Smooth muscle cell (in vitro differentiated cells): ENCODE measurements around the gene CLDN34. TPM values are rescaled to one million over a fixed set of nuclear protein-coding genes. Genes with fewer than 3 reads are reported as not detected.

Experiments
- DNase-seq: peaks from one replicate; lab custom pipeline; 2025; ENCODE audit not compliant: unreplicated experiment; lab: John Stamatoyannopoulos, UW
- H2AFZ ChIP-seq: fragments of 200-600 bp; sonication (generic); 2 replicates; pipeline ENCODE4 v1.6.0; 2016; ENCODE audit warnings: antibody characterized with exemption, low read depth, mild to moderate bottlenecking
- H3F3A ChIP-seq: fragments of 200-600 bp; sonication (generic); 2 replicates; pipeline ENCODE4 v1.6.0; 2017; ENCODE audit warnings: antibody characterized with exemption, low read depth
- H3K27ac ChIP-seq: fragments of 200-600 bp; sonication (generic); 2 replicates; pipeline ENCODE4 v1.5.1; 2016; ENCODE audit warnings: low read depth, mild to moderate bottlenecking
- H3K27me3 ChIP-seq: fragments of 200-600 bp; sonication (generic); 2 replicates; pipeline ENCODE4 v1.6.1; 2016; ENCODE audit warnings: low read depth, mild to moderate bottlenecking
- H3K36me3 ChIP-seq: fragments of 200-600 bp; sonication (generic); 2 replicates; pipeline ENCODE4 v1.5.1; 2016; ENCODE audit warnings: low read depth
- H3K4me1 ChIP-seq: fragments of 200-600 bp; sonication (generic); 2 replicates; pipeline ENCODE4 v1.5.1; 2016; ENCODE audit warnings: low read depth
- H3K4me2 ChIP-seq: fragments of 200-600 bp; sonication (generic); 2 replicates; pipeline ENCODE4 v1.6.0; 2016; ENCODE audit warnings: mild to moderate bottlenecking
- H3K4me3 ChIP-seq: fragments of 200-600 bp; sonication (generic); 2 replicates; pipeline ENCODE4 v1.5.1; 2016; ENCODE audit warnings: mild to moderate bottlenecking
- H3K79me2 ChIP-seq: fragments of 200-600 bp; sonication (generic); 2 replicates; pipeline ENCODE4 v1.6.0; 2016; ENCODE audit warnings: low read depth, mild to moderate bottlenecking
- H3K9ac ChIP-seq: fragments of 200-600 bp; sonication (generic); 2 replicates; pipeline ENCODE4 v1.6.0; 2016; ENCODE audit warnings: low read depth
- H3K9me3 ChIP-seq: fragments of 200-600 bp; sonication (generic); replicated peaks from 2 replicates; pipeline ENCODE4 v1.5.1; 2016; ENCODE audit warnings: low read depth
- H4K20me1 ChIP-seq: fragments of 200-600 bp; sonication (generic); 2 replicates; pipeline ENCODE4 v1.6.0; 2016; ENCODE audit warnings: low read depth
- WGBS: methylation state at CpG from one replicate; pipeline ENCODE4 v1.1.7; 2016; ENCODE audit warnings: low lambda C conversion rate; 5-methylcytosine and 5-hydroxymethylcytosine counted together
- polyA plus RNA-seq: library from polyadenylated mRNA; unstranded; fragments of >200 nt; fragmentation: Nextera tagmentation; extraction: Ambion mirVana; gene quantifications from 2 replicates; pipeline ENCODE4 v1.2.1, GENCODE V29; 2016
- total RNA-seq: library from RNA; depleted of rRNA; stranded (reverse); fragments of >200 nt; gene quantifications from 2 replicates; pipeline ENCODE4 v1.2.3, GENCODE V29; 2014
- TF ChIP-seq, protein P1 (sequence below): fragments of 200-600 bp; sonication (generic); IDR thresholded peaks from 2 replicates; pipeline ENCODE4 v1.5.1; 2017; ENCODE audit warnings: borderline replicate concordance, mild to moderate bottlenecking, antibody characterized with exemption; ENCODE audit not compliant: insufficient read depth, poor library complexity, severe bottlenecking

CLDN34 gene
- total and polyA plus RNA-seq, 2 experiments from 2014 or later = 1.0 TPM; not detected in 1

DNA sequence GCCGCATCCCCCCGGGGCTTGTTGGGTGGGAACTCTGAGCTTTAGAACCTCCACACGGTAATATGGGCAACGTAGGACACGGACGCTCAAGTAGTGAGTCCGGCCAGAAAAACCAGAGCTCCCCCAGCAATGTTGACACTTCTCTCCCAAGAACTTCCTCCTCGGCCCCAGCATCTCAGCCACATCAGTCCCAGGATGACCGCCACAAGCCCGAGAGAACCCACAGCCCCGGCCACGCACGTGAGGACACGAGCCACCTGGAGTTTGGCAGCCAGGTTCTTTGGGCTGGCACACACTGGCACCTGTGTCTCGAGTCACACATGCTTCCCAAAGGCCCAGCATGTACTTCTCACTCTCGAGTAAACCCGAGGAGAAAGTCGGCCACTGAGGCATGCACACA lies 16.3 kb downstream of the CLDN34 start:
- DNase-seq = no peak
- Histone ChIP-seq H3K27ac (no peak overlapping the region), H3K4me2 (no peak overlapping the region), H3K9me3 (no peaks in the 10 kb centered on the region), H3F3A (no peaks in the 10 kb centered on the region), H3K27me3 (no peaks in the 10 kb centered on the region), H4K20me1 (no peaks in the 10 kb centered on the region), H3K9ac (no peak overlapping the region), H3K4me3 (no peak overlapping the region), H3K4me1 (no peaks in the 10 kb centered on the region), H3K79me2 (no peaks in the 10 kb centered on the region), H3K36me3 (no peaks in the 10 kb centered on the region), H2AFZ (no peak overlapping the region)
- 90% methylated on average over 18 of the region's 18 CpGs for WGBS
- TF ChIP-seq, protein P1, sequence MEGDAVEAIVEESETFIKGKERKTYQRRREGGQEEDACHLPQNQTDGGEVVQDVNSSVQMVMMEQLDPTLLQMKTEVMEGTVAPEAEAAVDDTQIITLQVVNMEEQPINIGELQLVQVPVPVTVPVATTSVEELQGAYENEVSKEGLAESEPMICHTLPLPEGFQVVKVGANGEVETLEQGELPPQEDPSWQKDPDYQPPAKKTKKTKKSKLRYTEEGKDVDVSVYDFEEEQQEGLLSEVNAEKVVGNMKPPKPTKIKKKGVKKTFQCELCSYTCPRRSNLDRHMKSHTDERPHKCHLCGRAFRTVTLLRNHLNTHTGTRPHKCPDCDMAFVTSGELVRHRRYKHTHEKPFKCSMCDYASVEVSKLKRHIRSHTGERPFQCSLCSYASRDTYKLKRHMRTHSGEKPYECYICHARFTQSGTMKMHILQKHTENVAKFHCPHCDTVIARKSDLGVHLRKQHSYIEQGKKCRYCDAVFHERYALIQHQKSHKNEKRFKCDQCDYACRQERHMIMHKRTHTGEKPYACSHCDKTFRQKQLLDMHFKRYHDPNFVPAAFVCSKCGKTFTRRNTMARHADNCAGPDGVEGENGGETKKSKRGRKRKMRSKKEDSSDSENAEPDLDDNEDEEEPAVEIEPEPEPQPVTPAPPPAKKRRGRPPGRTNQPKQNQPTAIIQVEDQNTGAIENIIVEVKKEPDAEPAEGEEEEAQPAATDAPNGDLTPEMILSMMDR = no peak

DNA sequence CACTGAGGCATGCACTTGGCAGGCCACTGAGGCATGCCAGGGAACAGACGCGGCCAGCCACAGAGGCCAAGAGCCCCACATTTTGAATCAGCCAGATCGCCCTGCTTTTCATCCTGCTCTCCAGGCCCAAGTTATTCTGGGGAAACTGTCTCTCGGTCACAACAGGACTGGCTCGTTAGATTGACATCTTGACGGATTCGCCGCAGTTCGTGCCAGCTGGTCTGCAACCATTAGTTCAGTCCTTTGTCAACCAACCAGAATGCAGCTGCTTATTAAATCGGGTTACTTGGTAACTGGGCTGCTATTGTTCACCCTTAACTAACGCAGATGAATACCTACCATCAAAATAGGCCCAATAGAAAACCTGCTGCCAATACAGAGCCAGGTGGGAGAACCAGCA lies 16.7 kb downstream of the CLDN34 start:
- DNase-seq = no peak
- no peak overlapping the region for H2AFZ ChIP-seq
- H3K79me2 ChIP-seq = no peaks in the 10 kb centered on the region
- TF ChIP-seq, protein P1 = no peak
- no peak overlapping the region for H3K4me2 ChIP-seq
- no peaks in the 10 kb centered on the region for H3K9me3 ChIP-seq
- no peaks in the 10 kb centered on the region for H3K4me1 ChIP-seq
- no peaks in the 10 kb centered on the region for H3K27me3 ChIP-seq
- no peaks in the 10 kb centered on the region for H3F3A ChIP-seq
- H4K20me1 ChIP-seq = no peaks in the 10 kb centered on the region
- H3K36me3 ChIP-seq = no peaks in the 10 kb centered on the region
- H3K9ac ChIP-seq = no peak overlapping the region
- no peak overlapping the region for H3K27ac ChIP-seq
- H3K4me3 ChIP-seq = no peak overlapping the region
- WGBS = 89% methylated on average over 11 of the region's 11 CpGs

DNA sequence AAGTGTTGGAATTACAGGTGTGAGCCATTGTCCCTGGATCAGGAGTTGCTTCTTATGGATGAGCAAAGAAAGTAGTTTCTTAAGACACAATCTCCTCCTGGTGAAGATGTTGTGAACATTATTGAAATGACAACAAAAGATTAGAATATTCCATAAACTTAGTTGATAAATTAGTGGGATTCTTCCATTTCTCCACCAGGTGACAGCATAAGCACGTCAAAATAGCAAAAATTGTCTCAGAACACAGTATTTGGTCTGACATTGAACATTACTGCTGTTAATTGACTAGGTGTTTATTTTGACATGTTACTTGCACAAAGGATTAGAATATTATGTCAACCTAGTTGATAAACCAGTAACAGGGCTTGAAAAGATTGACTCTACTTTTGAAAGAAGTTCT lies 21.6 kb downstream of the CLDN34 start:
- WGBS = 45% methylated on average over 1 of the region's 1 CpG
- no peak overlapping the region for H3K4me3 ChIP-seq
- H3K4me1 ChIP-seq = no peaks in the 10 kb centered on the region
- H3K27ac ChIP-seq = no peak overlapping the region
- H2AFZ ChIP-seq = no peak overlapping the region
- TF ChIP-seq, protein P1 = peak; percentile 32
- H4K20me1 ChIP-seq = no peaks in the 10 kb centered on the region
- H3F3A ChIP-seq = no peaks in the 10 kb centered on the region
- no peak for DNase-seq
- H3K79me2 ChIP-seq = no peaks in the 10 kb centered on the region
- H3K27me3 ChIP-seq = no peaks in the 10 kb centered on the region
- no peak overlapping the region for H3K9ac ChIP-seq
- H3K36me3 ChIP-seq = no peaks in the 10 kb centered on the region
- no peak overlapping the region for H3K4me2 ChIP-seq
- H3K9me3 ChIP-seq = no peaks in the 10 kb centered on the region

DNA sequence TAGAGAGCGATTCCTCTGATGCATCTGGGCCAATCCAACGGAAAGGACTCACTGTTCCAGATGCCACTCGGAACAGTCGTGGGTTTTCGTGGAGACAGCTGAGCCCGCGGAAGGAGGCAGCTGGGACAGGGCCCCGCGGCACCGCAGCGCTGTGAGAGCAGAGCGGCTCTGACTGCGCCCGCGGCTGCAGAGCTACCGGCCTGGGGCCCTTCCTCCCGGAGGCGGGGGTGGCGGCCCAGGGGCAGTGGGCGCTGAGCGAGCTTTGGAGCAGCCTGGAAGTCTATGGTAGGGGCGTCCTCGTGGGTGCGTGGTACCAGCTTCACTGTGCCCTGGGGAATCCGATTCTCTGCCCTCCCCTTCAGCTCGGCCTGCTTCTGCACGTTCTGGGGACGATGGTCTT lies 24.9 kb downstream of the CLDN34 start:
- no peaks in the 10 kb centered on the region for H4K20me1 ChIP-seq
- H3F3A ChIP-seq = no peaks in the 10 kb centered on the region
- TF ChIP-seq, protein P1 = no peak
- no peaks in the 10 kb centered on the region for H3K36me3 ChIP-seq
- no peaks in the 10 kb centered on the region for H3K79me2 ChIP-seq
- DNase-seq = no peak
- 97% methylated on average over 26 of the region's 28 CpGs for WGBS
- H2AFZ ChIP-seq = no peak overlapping the region
- H3K4me2 ChIP-seq = no peak overlapping the region
- H3K9me3 ChIP-seq = no peaks in the 10 kb centered on the region
- no peaks in the 10 kb centered on the region for H3K27me3 ChIP-seq
- H3K4me1 ChIP-seq = no peaks in the 10 kb centered on the region
- no peak overlapping the region for H3K9ac ChIP-seq
- H3K27ac ChIP-seq = no peak overlapping the region
- H3K4me3 ChIP-seq = no peak overlapping the region
